HepG2 (cell line): ENCODE data around the gene PPM1M. TPM values are rescaled to one million over a fixed set of nuclear protein-coding genes. Genes with fewer than 3 reads are reported as not detected.

Experiments used
- ELF1 ChIP-seq: sonication (generic); formaldehyde crosslinking; IDR thresholded peaks from 2 replicates; pipeline ENCODE4 v1.4.0; 2020; ENCODE audit warnings: missing genetic modification reagents
- GATAD1 ChIP-seq: IDR thresholded peaks from 2 replicates; pipeline ENCODE4 v1.6.1; 2016; ENCODE audit warnings: missing genetic modification reagents, missing compliant biosample characterization
- GLI4 ChIP-seq: sonication (generic); formaldehyde crosslinking; IDR thresholded peaks from 2 replicates; pipeline ENCODE4 v1.5.1; 2020; ENCODE audit warnings: missing genetic modification reagents, mild to moderate bottlenecking, moderate library complexity, borderline replicate concordance
- HIVEP1 ChIP-seq: sonication (generic); formaldehyde crosslinking; IDR thresholded peaks from 2 replicates; pipeline ENCODE4 v1.4.0; 2020; ENCODE audit warnings: mild to moderate bottlenecking, missing genetic modification reagents
- HMG20B ChIP-seq: conservative IDR thresholded peaks from 2 replicates; pipeline ENCODE4 v1.6.1; 2016; ENCODE audit warnings: missing genetic modification reagents, missing compliant biosample characterization
- ISL2 ChIP-seq: sonication (generic); formaldehyde crosslinking; IDR thresholded peaks from 2 replicates; pipeline ENCODE4 v1.5.0; 2020; ENCODE audit warnings: missing genetic modification reagents
- MIXL1 ChIP-seq: IDR thresholded peaks from 2 replicates; pipeline ENCODE4 v1.6.1; 2016
- PITX1 ChIP-seq: sonication (generic); formaldehyde crosslinking; IDR thresholded peaks from 2 replicates; pipeline ENCODE4 v1.5.1; 2020; ENCODE audit warnings: mild to moderate bottlenecking, missing genetic modification reagents
- SCMH1 ChIP-seq: sonication (generic); formaldehyde crosslinking; IDR thresholded peaks from 2 replicates; pipeline ENCODE4 v1.9.0; 2021; ENCODE audit warnings: missing genetic modification reagents, mild to moderate bottlenecking, borderline replicate concordance
- SMYD3 ChIP-seq: sonication (generic); formaldehyde crosslinking; IDR thresholded peaks from 2 replicates; pipeline ENCODE4 v1.8.1; 2023; ENCODE audit warnings: mild to moderate bottlenecking, missing genetic modification reagents
- ZBTB20 ChIP-seq: sonication (generic); formaldehyde crosslinking; IDR thresholded peaks from 2 replicates; pipeline ENCODE4 v1.8.1; 2023; ENCODE audit warnings: missing genetic modification reagents, low read depth, mild to moderate bottlenecking, borderline replicate concordance
- ZFP36 ChIP-seq: fragments of 150-350 bp; IDR thresholded peaks from 2 replicates; pipeline ENCODE4 v1.6.1; 2018; ENCODE audit warnings: borderline replicate concordance, low read length, low read depth; ENCODE audit not compliant: partially characterized antibody
- ZIK1 ChIP-seq: sonication (generic); formaldehyde crosslinking; IDR thresholded peaks from 2 replicates; pipeline ENCODE4 v1.5.0; 2020; ENCODE audit warnings: mild to moderate bottlenecking, low read depth, missing genetic modification reagents, borderline replicate concordance
- ZNF329 ChIP-seq: sonication (generic); formaldehyde crosslinking; IDR thresholded peaks from 2 replicates; pipeline ENCODE4 v1.9.0; 2021; ENCODE audit warnings: low read depth, mild to moderate bottlenecking, missing genetic modification reagents
- ZNF337 ChIP-seq: sonication (generic); formaldehyde crosslinking; IDR thresholded peaks from 2 replicates; pipeline ENCODE4 v1.5.1; 2020; ENCODE audit warnings: missing genetic modification reagents, low read depth, mild to moderate bottlenecking, borderline replicate concordance
- ZNF547 ChIP-seq: sonication (generic); formaldehyde crosslinking; IDR thresholded peaks from 2 replicates; pipeline ENCODE4 v1.5.1; 2020; ENCODE audit warnings: mild to moderate bottlenecking, missing genetic modification reagents
- ZNF75D ChIP-seq: sonication (generic); formaldehyde crosslinking; IDR thresholded peaks from 2 replicates; pipeline ENCODE4 v1.8.1; 2023; ENCODE audit warnings: missing genetic modification reagents, mild to moderate bottlenecking, borderline replicate concordance
- ZNF891 ChIP-seq: sonication (generic); formaldehyde crosslinking; IDR thresholded peaks from 2 replicates; pipeline ENCODE4 v1.5.0; 2020; ENCODE audit warnings: mild to moderate bottlenecking, missing genetic modification reagents
- polyA plus RNA-seq, 8 experiments: library from polyadenylated mRNA; depleted of rRNA in 3 of 8; stranded (reverse) in 7 of 8; unstranded in 1 of 8; fragments of >200 nt; fragmentation: Illumina TruSeq in 4 of 8; extraction: Trizol in 4 of 8; gene quantifications; 2 replicates each; pipeline versions ENCODE4 v1.2.1 to v1.2.3, GENCODE V29; 2011 to 2016; ENCODE audit warnings: low read depth in 4 of 8, missing spikeins in 1 of 8, mixed read lengths in 1 of 8; ENCODE audit not compliant: insufficient read depth in 1 of 8
- total RNA-seq, 5 experiments: library from RNA; depleted of rRNA; stranded (reverse); fragments of >200 nt; fragmentation: Illumina TruSeq; extraction: Trizol; gene quantifications; 2 replicates each; pipeline ENCODE4 v1.2.3, GENCODE V29; 2016; ENCODE audit warnings: low read depth in 1 of 5
- TF ChIP-seq, protein P1 (sequence below): sonication (generic); formaldehyde crosslinking; IDR thresholded peaks from 2 replicates; pipeline ENCODE4 v1.8.0; 2022; ENCODE audit warnings: mild to moderate bottlenecking, missing genetic modification reagents
- TF ChIP-seq, protein P2 (sequence below): sonication (generic); formaldehyde crosslinking; IDR thresholded peaks from 2 replicates; pipeline ENCODE4 v1.4.0; 2020; ENCODE audit warnings: mild to moderate bottlenecking, low read depth, missing genetic modification reagents
- TF ChIP-seq, protein P3 (sequence below): sonication (generic); formaldehyde crosslinking; IDR thresholded peaks from 2 replicates; pipeline ENCODE4 v1.5.0; 2020; ENCODE audit warnings: mild to moderate bottlenecking, low read depth, missing genetic modification reagents, borderline replicate concordance
- TF ChIP-seq, protein P4 (sequence below): sonication (generic); formaldehyde crosslinking; IDR thresholded peaks from 2 replicates; pipeline ENCODE4 v1.8.1; 2023; ENCODE audit warnings: missing genetic modification reagents, mild to moderate bottlenecking, borderline replicate concordance
- TF ChIP-seq, protein P5 (sequence below): IDR thresholded peaks from 2 replicates; pipeline ENCODE4 v1.6.1; 2012; ENCODE audit warnings: low read depth, low read length, improper control_type of control experiment
- TF ChIP-seq, protein P6 (sequence below): sonication (generic); formaldehyde crosslinking; IDR thresholded peaks from 2 replicates; pipeline ENCODE4 v1.4.0; 2020; ENCODE audit warnings: mild to moderate bottlenecking, missing genetic modification reagents

The PPM1M gene
- total and polyA plus RNA-seq, 2 of the 13 experiments (the other 11 are each of a cell fraction or from before 2014, with no cell fraction given) = 2.5 to 5.9 TPM

DNA sequence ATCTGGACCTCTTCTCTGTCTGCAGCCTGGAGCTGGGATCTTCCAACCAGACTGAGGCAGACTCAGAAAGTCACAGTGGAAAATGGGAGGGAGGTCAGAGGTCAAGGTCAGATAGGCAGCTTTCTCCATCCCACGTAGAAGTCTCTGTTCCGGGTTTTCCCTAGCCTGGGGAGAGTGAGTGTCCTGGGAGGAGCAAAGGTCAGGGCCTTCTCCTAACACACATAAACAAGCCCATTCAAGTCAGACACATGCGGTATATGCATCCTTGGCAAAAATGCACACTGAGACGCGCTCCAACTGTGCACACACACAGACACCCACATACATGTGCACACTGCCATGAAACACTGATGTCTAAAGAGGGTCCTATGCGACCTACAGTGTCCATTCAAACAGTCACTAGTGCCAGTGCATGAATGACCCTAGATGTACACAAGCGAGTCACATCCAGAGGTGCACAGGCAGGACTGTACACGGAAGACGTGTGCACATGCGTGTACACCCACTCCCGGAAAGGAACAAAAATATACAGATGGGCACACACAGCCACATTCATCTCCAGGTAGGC lies 7.3 kb upstream of the PPM1M start (continued):
- TF ChIP-seq, protein P1, sequence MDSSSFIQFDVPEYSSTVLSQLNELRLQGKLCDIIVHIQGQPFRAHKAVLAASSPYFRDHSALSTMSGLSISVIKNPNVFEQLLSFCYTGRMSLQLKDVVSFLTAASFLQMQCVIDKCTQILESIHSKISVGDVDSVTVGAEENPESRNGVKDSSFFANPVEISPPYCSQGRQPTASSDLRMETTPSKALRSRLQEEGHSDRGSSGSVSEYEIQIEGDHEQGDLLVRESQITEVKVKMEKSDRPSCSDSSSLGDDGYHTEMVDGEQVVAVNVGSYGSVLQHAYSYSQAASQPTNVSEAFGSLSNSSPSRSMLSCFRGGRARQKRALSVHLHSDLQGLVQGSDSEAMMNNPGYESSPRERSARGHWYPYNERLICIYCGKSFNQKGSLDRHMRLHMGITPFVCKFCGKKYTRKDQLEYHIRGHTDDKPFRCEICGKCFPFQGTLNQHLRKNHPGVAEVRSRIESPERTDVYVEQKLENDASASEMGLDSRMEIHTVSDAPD (CRISPR knock-in tag) = peak; percentile 46; the same call in 1 of the 2 replicates
- TF ChIP-seq ZIK1 (no peak), ISL2 (peak; percentile 71; the same call in 1 of the 2 replicates), ZNF891 (CRISPR knock-in tag) (no peak), GLI4 (CRISPR knock-in tag) (no peak), ELF1 (CRISPR knock-in tag) (peak; percentile 79), ZNF75D (no peak), SCMH1 (CRISPR knock-in tag) (no peak), GATAD1 (CRISPR knock-in tag) (peak; percentile 35), ZFP36 (no peak), HIVEP1 (CRISPR knock-in tag) (peak; percentile 41; the same call in 1 of the 2 replicates), ZNF337 (CRISPR knock-in tag) (no peak), ZBTB20 (CRISPR knock-in tag) (no peak; the same call in 1 of the 2 replicates), SMYD3 (CRISPR knock-in tag) (peak; percentile 81; the same call in 1 of the 2 replicates), ZNF329 (no peak), PITX1 (peak; percentile 62; the same call in 1 of the 2 replicates), ZNF547 (no peak), HMG20B (no peak), MIXL1 (CRISPR knock-in tag) (no peak)
- TF ChIP-seq, protein P2, sequence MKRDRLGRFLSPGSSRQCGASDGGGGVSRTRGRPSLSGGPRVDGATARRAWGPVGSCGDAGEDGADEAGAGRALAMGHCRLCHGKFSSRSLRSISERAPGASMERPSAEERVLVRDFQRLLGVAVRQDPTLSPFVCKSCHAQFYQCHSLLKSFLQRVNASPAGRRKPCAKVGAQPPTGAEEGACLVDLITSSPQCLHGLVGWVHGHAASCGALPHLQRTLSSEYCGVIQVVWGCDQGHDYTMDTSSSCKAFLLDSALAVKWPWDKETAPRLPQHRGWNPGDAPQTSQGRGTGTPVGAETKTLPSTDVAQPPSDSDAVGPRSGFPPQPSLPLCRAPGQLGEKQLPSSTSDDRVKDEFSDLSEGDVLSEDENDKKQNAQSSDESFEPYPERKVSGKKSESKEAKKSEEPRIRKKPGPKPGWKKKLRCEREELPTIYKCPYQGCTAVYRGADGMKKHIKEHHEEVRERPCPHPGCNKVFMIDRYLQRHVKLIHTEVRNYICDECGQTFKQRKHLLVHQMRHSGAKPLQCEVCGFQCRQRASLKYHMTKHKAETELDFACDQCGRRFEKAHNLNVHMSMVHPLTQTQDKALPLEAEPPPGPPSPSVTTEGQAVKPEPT = no peak
- TF ChIP-seq, protein P3, sequence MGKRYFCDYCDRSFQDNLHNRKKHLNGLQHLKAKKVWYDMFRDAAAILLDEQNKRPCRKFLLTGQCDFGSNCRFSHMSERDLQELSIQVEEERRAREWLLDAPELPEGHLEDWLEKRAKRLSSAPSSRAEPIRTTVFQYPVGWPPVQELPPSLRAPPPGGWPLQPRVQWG = no peak
- TF ChIP-seq, protein P4, sequence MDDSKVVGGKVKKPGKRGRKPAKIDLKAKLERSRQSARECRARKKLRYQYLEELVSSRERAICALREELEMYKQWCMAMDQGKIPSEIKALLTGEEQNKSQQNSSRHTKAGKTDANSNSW = no peak
- TF ChIP-seq, protein P5, sequence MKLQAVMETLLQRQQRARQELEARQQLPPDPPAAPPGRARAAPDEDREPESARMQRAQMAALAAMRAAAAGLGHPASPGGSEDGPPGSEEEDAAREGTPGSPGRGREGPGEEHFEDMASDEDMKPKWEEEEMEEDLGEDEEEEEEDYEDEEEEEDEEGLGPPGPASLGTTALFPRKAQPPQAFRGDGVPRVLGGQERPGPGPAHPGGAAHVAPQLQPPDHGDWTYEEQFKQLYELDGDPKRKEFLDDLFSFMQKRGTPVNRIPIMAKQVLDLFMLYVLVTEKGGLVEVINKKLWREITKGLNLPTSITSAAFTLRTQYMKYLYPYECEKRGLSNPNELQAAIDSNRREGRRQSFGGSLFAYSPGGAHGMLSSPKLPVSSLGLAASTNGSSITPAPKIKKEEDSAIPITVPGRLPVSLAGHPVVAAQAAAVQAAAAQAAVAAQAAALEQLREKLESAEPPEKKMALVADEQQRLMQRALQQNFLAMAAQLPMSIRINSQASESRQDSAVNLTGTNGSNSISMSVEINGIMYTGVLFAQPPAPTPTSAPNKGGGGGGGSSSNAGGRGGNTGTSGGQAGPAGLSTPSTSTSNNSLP = no peak
- TF ChIP-seq, protein P6, sequence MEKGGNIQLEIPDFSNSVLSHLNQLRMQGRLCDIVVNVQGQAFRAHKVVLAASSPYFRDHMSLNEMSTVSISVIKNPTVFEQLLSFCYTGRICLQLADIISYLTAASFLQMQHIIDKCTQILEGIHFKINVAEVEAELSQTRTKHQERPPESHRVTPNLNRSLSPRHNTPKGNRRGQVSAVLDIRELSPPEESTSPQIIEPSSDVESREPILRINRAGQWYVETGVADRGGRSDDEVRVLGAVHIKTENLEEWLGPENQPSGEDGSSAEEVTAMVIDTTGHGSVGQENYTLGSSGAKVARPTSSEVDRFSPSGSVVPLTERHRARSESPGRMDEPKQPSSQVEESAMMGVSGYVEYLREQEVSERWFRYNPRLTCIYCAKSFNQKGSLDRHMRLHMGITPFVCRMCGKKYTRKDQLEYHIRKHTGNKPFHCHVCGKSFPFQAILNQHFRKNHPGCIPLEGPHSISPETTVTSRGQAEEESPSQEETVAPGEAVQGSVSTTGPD (CRISPR knock-in tag) = no peak
